HFF-Myc (cell line): ENCODE results near the gene ZNF526.

Experiments
- DNase-seq: peaks from one replicate; pipeline ENCODE4 v3.0.0-alpha.2; 2011; ENCODE audit warnings: low read depth; ENCODE audit errors: extremely low read depth
- H3K4me3 ChIP-seq: replicated peaks from 2 replicates; pipeline ENCODE4 v1.5.1; 2011; ENCODE audit warnings: low read depth, mild to moderate bottlenecking, control low read depth, low read length
- TF ChIP-seq, protein P1 (sequence below): IDR thresholded peaks from 2 replicates; pipeline ENCODE4 v1.5.1; 2012; ENCODE audit warnings: mild to moderate bottlenecking, low read depth, low read length, control low read depth; ENCODE audit errors: missing control alignments

The ZNF526 gene

GRCh38 chr19:42271861-42272534 lies 51.9 kb downstream of the ZNF526 start:
- TF ChIP-seq, protein P1, sequence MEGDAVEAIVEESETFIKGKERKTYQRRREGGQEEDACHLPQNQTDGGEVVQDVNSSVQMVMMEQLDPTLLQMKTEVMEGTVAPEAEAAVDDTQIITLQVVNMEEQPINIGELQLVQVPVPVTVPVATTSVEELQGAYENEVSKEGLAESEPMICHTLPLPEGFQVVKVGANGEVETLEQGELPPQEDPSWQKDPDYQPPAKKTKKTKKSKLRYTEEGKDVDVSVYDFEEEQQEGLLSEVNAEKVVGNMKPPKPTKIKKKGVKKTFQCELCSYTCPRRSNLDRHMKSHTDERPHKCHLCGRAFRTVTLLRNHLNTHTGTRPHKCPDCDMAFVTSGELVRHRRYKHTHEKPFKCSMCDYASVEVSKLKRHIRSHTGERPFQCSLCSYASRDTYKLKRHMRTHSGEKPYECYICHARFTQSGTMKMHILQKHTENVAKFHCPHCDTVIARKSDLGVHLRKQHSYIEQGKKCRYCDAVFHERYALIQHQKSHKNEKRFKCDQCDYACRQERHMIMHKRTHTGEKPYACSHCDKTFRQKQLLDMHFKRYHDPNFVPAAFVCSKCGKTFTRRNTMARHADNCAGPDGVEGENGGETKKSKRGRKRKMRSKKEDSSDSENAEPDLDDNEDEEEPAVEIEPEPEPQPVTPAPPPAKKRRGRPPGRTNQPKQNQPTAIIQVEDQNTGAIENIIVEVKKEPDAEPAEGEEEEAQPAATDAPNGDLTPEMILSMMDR, result no peak
- no peak overlapping the region for H3K4me3 ChIP-seq
- no peak for DNase-seq

GRCh38 chr19:42272535-42272897 lies 52.4 kb downstream of the ZNF526 start:
- H3K4me3 ChIP-seq, result no peak overlapping the region
- TF ChIP-seq, protein P1, result no peak
- DNase-seq, result no peak

- no peak for DNase-seq
- H3K4me3 ChIP-seq, result no peak overlapping the region
- TF ChIP-seq, protein P1, result no peak
Observed at GRCh38 chr19:42272989-42273406, 52.9 kb downstream of the ZNF526 start.

DNA sequence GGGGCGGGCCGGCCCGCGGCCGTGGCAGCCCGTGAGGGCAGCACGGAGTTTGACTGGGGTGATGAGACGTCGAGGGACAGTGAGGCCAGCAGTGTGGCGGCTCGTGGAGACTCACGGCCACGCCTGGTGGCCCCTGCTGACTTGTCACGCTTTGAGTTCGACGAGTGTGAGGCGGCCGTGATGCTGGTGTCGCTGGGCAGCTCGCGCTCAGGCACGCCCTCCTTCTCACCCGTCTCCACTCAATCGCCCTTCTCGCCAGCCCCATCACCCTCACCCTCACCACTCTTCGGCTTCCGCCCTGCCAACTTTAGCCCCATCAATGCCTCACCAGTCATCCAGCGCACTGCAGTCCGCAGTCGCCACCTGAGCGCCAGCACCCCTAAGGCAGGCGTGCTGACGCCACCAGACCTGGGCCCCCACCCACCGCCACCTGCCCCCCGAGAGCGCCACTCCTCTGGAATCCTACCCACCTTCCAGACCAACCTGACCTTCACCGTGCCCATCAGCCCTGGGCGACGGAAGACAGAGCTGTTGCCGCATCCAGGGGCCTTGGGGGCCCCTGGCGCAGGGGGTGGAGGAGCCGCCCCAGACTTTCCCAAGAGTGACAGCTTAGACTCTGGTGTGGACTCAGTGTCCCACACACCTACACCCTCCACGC lies 53.4 kb downstream of the ZNF526 start:
- no peak overlapping the region for H3K4me3 ChIP-seq
- TF ChIP-seq, protein P1, result no peak
- no peak for DNase-seq

DNA sequence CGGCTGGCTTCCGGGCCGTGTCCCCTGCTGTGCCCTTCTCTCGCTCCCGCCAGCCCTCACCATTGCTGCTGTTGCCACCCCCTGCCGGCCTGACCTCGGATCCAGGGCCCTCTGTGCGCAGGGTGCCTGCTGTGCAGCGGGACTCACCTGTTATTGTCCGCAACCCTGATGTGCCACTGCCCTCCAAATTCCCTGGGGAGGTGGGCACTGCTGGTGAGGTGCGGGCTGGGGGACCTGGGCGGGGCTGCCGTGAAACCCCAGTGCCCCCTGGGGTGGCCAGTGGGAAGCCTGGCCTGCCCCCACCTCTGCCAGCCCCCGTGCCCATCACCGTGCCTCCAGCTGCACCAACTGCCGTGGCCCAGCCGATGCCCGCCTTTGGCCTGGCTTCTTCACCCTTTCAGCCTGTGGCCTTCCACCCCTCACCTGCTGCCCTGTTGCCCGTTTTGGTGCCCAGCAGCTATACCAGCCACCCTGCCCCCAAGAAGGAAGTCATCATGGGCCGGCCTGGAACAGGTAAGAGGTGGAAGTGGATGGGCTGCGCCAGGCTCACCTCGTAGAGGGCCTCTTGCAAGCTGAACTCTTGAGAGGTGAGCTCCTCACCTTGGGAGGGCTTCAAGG lies 54.1 kb downstream of the ZNF526 start:
- H3K4me3 ChIP-seq, result no peak overlapping the region
- no peak for DNase-seq
- TF ChIP-seq, protein P1, result no peak

DNA sequence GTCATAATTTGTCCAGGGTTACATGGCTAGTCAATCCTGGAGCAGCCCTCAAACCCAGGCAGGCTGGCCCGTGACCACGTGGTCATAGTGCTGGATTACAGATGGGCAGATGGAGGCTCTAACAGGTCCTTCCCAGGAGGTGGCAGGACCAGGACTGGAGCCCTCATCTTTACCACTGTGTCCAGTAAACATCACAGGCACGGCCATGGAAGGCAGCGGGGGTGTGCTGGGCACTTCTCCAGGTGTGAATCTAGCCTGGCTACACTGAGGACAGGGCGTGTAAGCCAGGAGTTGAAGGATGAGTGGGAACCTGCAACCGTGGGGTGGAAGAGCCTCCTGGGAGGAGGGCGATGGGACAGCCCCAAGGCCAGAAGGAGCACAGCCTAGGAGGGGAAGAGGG lies 55.0 kb downstream of the ZNF526 start:
- H3K4me3 ChIP-seq, result no peak overlapping the region
- TF ChIP-seq, protein P1, result no peak
- DNase-seq, result no peak

- DNase-seq, result no peak
- TF ChIP-seq, protein P1, result no peak
- H3K4me3 ChIP-seq, result no peak overlapping the region
Observed at GRCh38 chr19:42275517-42275916, 55.4 kb downstream of the ZNF526 start.
